Spleen (tissue), 11 donors: Measurements from ENCODE around the gene GBP5. TPM values are rescaled to one million over a fixed set of nuclear protein-coding genes. Genes with fewer than 3 reads are reported as not detected.
A peak's percentile ranks its signal among the peaks of the same experiment; 100 is the strongest.
"Not testable (repeated sequence)": the region's sequence is repeated elsewhere in the genome, so short reads cannot be mapped to it uniquely, and the experiment has no call there.

Experiments used
- DNase-seq: peaks from one replicate; pipeline ENCODE4 v3.0.0-alpha.2; 2020
- H3K27ac ChIP-seq, 8 donors: fragments of 200-600 bp; sonication (generic) in 7 of 8; 1 replicate in 4 of 8; 2 replicates in 4 of 8; pipeline versions ENCODE4 v1.5.0 to v1.8.0; 2016 to 2021; ENCODE audit warnings: inconsistent platforms in 4 of 8, mild to moderate bottlenecking in 4 of 8, moderate library complexity in 1 of 8
- H3K27me3 ChIP-seq, 7 donors: fragments of 200-600 bp; sonication (generic) in 6 of 7; replicated peaks in 1 of 7; 1 replicate in 4 of 7; 2 replicates in 3 of 7; pipeline versions ENCODE4 v1.5.0 to v1.8.0; 2016 to 2021; ENCODE audit warnings: inconsistent platforms in 3 of 7, mild to moderate bottlenecking in 1 of 7
- H3K36me3 ChIP-seq, 6 donors: fragments of 200-600 bp; sonication (generic) in 5 of 6; 1 replicate in 4 of 6; 2 replicates in 2 of 6; pipeline versions ENCODE4 v1.5.0 to v1.8.0; 2016 to 2021; ENCODE audit warnings: inconsistent platforms in 2 of 6
- H3K4me1 ChIP-seq, 6 donors: fragments of 200-600 bp; sonication (generic) in 5 of 6; 1 replicate in 3 of 6; 2 replicates in 3 of 6; pipeline versions ENCODE4 v1.5.0 to v1.8.0; 2016 to 2021; ENCODE audit warnings: inconsistent platforms in 3 of 6
- H3K4me3 ChIP-seq, 8 donors: fragments of 200-600 bp; sonication (generic) in 7 of 8; 1 replicate in 4 of 8; 2 replicates in 4 of 8; pipeline versions ENCODE4 v1.5.0 to v1.8.0; 2016 to 2021; ENCODE audit warnings: inconsistent platforms in 4 of 8, mild to moderate bottlenecking in 4 of 8, moderate library complexity in 2 of 8
- H3K9me3 ChIP-seq, 8 donors: fragments of 200-600 bp; sonication (generic) in 7 of 8; 1 replicate in 4 of 8; 2 replicates in 4 of 8; pipeline versions ENCODE4 v1.5.0 to v1.8.0; 2016 to 2021; ENCODE audit warnings: inconsistent platforms in 4 of 8
- CTCF ChIP-seq, 11 experiments: fragments of 200-600 bp in 7 of 11; fragments of 450-650 bp in 4 of 11; sonication (generic) in 4 of 11; IDR thresholded peaks in 8 of 11; conservative IDR thresholded peaks in 3 of 11; 1 replicate in 7 of 11; 2 replicates in 4 of 11; pipeline versions ENCODE4 v1.4.0 to v1.8.0; 2016 to 2021; ENCODE audit warnings: antibody characterized with exemption in 11 of 11, inconsistent platforms in 4 of 11, mild to moderate bottlenecking in 1 of 11
- POLR2A ChIP-seq, 3 donors: fragments of 450-650 bp; IDR thresholded peaks; one replicate each; pipeline ENCODE4 v1.5.1; 2017; ENCODE audit warnings: antibody characterized with exemption in 3 of 3, mild to moderate bottlenecking in 1 of 3
- POLR2AphosphoS5 ChIP-seq, 3 donors: sonication (generic); formaldehyde crosslinking; IDR thresholded peaks; one replicate each; pipeline ENCODE4 v1.5.1; 2017; ENCODE audit warnings: antibody characterized with exemption in 3 of 3
- WGBS, 5 donors: extraction: QIAGEN DNeasy Blood & Tissue Kit in 3 of 5; methylation state at CpG; one replicate each; pipeline versions ENCODE4 v1.1.5 to v1.1.7; 2013 to 2018; 5-methylcytosine and 5-hydroxymethylcytosine counted together
- intact Hi-C: fragments of 100-400 bp; cut with DNase I; formaldehyde crosslinking; loops from one replicate; pipeline ENCODE4 v1.15.0; 2023; ENCODE audit warnings: low total_unique reads
- polyA plus RNA-seq, 3 donors: library from polyadenylated mRNA; stranded (reverse); fragments of 200-250 nt; gene quantifications; one replicate each; pipeline ENCODE4 v1.2.1, GENCODE V29; 2013
- total RNA-seq, 7 donors: library from RNA; depleted of rRNA in 3 of 7; stranded (reverse); fragments of >200 nt in 3 of 7; fragmentation: NEBNext Ultra II Directional in 4 of 7; extraction: Animal tissue kit (Norgen Biotek cat#: 25700) in 4 of 7; gene quantifications; one replicate each; pipeline versions ENCODE4 v1.1.0 to v1.2.1, GENCODE V29; 2016 to 2021
- donor health status: healthy with polysubstance abuse.
- donor health status: DM: no; HTN: no; CAD: no; lungs with moderate emphysema.
- donor health status: DM: no; HTN: no; CAD: no.
- donor health status: Bipolar disorder and iron deficiency.
- donor health status: healthy.
- donor health status: DM: no; HTN: no; CAD: no.
- donor health status: DM: yes; HTN: yes; CAD: no.

The GBP5 gene
- total and polyA plus RNA-seq, 10 donors: 11.3 to 94.5 (median 50.6) TPM

- H3K4me3 ChIP-seq: peak overlapping the region in 2 of 8 donors; percentile 22 to 57
- WGBS, 5 donors: 48 to 64% (median 53%) methylated on average over 5 of the region's 5 CpGs
- no peak for DNase-seq
- no peaks in the 10 kb centered on the region for H3K27me3 ChIP-seq
- intact Hi-C loops: no loop called here
- H3K9me3 ChIP-seq: peaks cover 0 to 3% (median under 1%) of the 10 kb centered on the region in 8 donors
- peaks cover 14 to 37% (median 25%) of the 10 kb centered on the region in 6 donors for H3K4me1 ChIP-seq
- peak overlapping the region; percentile 71 to 88 (median 80) for H3K27ac ChIP-seq
- H3K36me3 ChIP-seq: no peaks in the 10 kb centered on the region
- TF ChIP-seq POLR2AphosphoS5 (IDR thresholded peaks at IDR 0.05) (no peak), CTCF (IDR thresholded peaks at IDR 0.05 in 8 of 11, conservative IDR thresholded peaks at IDR 0.05 in 3 of 11) (no peak), POLR2A (IDR thresholded peaks at IDR 0.05) (no peak)
Observed at GRCh38 chr1:89287181-89288050, 14.8 kb upstream of the GBP5 start.

GRCh38 chr1:89286549-89287180 lies 14.0 kb upstream of the GBP5 start:
- peaks cover 14 to 37% (median 25%) of the 10 kb centered on the region in 6 donors for H3K4me1 ChIP-seq
- H3K9me3 ChIP-seq: no peaks in the 10 kb centered on the region
- H3K27me3 ChIP-seq: no peaks in the 10 kb centered on the region
- peak overlapping the region in 3 of 8 donors; percentile 8 to 57 (median 22) for H3K4me3 ChIP-seq
- intact Hi-C loops: no loop called here
- TF ChIP-seq POLR2A (IDR thresholded peaks at IDR 0.05) (no peak), POLR2AphosphoS5 (IDR thresholded peaks at IDR 0.05) (no peak), CTCF (IDR thresholded peaks at IDR 0.05 in 8 of 11, conservative IDR thresholded peaks at IDR 0.05 in 3 of 11) (no peak)
- no peak for DNase-seq
- H3K27ac ChIP-seq: peak overlapping the region; percentile 71 to 88 (median 80)
- H3K36me3 ChIP-seq: no peaks in the 10 kb centered on the region
- WGBS, 5 donors: 21 to 28% (median 24%) methylated on average over 3 of the region's 3 CpGs

- intact Hi-C loops: no loop called here
- Histone ChIP-seq H3K9me3 (no peaks in the 10 kb centered on the region), H3K27me3 (no peaks in the 10 kb centered on the region), H3K4me3 (no peak overlapping the region), H3K27ac (peak overlapping the region; percentile 71 to 88 (median 80)), H3K36me3 (no peaks in the 10 kb centered on the region), H3K4me1 (peaks cover 14 to 39% (median 25%) of the 10 kb centered on the region in 6 donors)
- no peak for DNase-seq
- 83 to 88% (median 86%) methylated on average over 6 of the region's 6 CpGs for WGBS, 5 donors
- TF ChIP-seq CTCF (IDR thresholded peaks at IDR 0.05 in 8 of 11, conservative IDR thresholded peaks at IDR 0.05 in 3 of 11) (no peak), POLR2A (IDR thresholded peaks at IDR 0.05) (no peak)
Observed at GRCh38 chr1:89285745-89286380, 13.2 kb upstream of the GBP5 start.

GRCh38 chr1:89284078-89284763 lies 11.6 kb upstream of the GBP5 start:
- 81 to 85% (median 82%) methylated on average over 4 to 5 of the region's 5 CpGs for WGBS, 5 donors
- H3K9me3 ChIP-seq, H3K36me3 ChIP-seq, H3K27me3 ChIP-seq, H3K4me3 ChIP-seq, DNase-seq, intact Hi-C loops: not testable (repeated sequence)
- peak overlapping the region in 3 of 8 donors; percentile 80 to 86 (median 85) for H3K27ac ChIP-seq
- peaks cover 14 to 53% (median 25%) of the 10 kb centered on the region in 6 donors for H3K4me1 ChIP-seq
